GM12878 (cell line): Measurements from ENCODE around the gene GMDS. TPM values are rescaled to one million over a fixed set of nuclear protein-coding genes. Genes with fewer than 3 reads are reported as not detected.

Experiments used
- ATAC-seq: fragments of 200-7000 bp; cut with Tn5 transposase; 3 replicates; pipeline ENCODE4 v1.9.1; 2020; ENCODE audit warnings: mild to moderate bottlenecking, moderate library complexity
- BruUV-seq: library from RNA; stranded (reverse); fragments of 400-500 nt; replicated peaks from 2 replicates; lab custom pipeline; 2021; lab: Mats Ljungman, UMichigan
- CTCF ChIA-PET: fragments of 300-600 bp; sonication (Branson Sonifier 250); formaldehyde crosslinking; extraction: SDS; loops from one replicate; lab custom pipeline; 2021; ENCODE audit warnings: inconsistent platforms; lab: Yijun Ruan, JAX
- POLR2A ChIA-PET: fragments of 350-600 bp; formaldehyde crosslinking; extraction: SDS; loops from one replicate; lab custom pipeline; 2021; ENCODE audit warnings: inconsistent platforms; lab: Charles Lee
- RAD21 ChIA-PET: fragments of 300-600 bp; sonication (Branson Sonifier 250); formaldehyde crosslinking; loops from one replicate; lab custom pipeline; 2023; ENCODE audit warnings: antibody characterized with exemption; ENCODE audit not compliant: unreplicated experiment; lab: Charles Lee
- SMC1A ChIA-PET: fragments of 300-600 bp; sonication (Branson Sonifier 250); formaldehyde crosslinking; loops from one replicate; lab custom pipeline; 2023; ENCODE audit not compliant: unreplicated experiment, uncharacterized antibody; lab: Charles Lee
- DNase-seq: peaks from one replicate; pipeline ENCODE4 v3.0.0-alpha.2; 2011; ENCODE audit warnings: low read depth, low spot score
- FAIRE-seq: peaks from 3 replicates; lab custom pipeline; 2011; peaks lifted over from hg19 to GRCh38; lab: Jason Lieb, UNC
- H2AFZ ChIP-seq: 2 replicates; pipeline ENCODE4 v1.6.0; 2011; ENCODE audit warnings: low read depth, low read length, control low read depth; ENCODE audit not compliant: control insufficient read depth
- H3K27ac ChIP-seq: 2 replicates; pipeline ENCODE4 v1.5.1; 2011; ENCODE audit warnings: control low read depth; ENCODE audit not compliant: control insufficient read depth, insufficient read depth
- H3K27me3 ChIP-seq, 2 experiments: replicated peaks in 1 of 2; 2 replicates each; pipeline versions ENCODE4 v1.6.0 to v1.6.1; 2011; ENCODE audit warnings: low read length in 1 of 2; ENCODE audit not compliant: control insufficient read depth in 2 of 2, insufficient read depth in 2 of 2
- H3K36me3 ChIP-seq, 2 experiments: 2 replicates each; pipeline ENCODE4 v1.5.1; 2011; ENCODE audit warnings: low read length in 1 of 2; ENCODE audit not compliant: control insufficient read depth in 2 of 2, insufficient read depth in 2 of 2
- H3K4me1 ChIP-seq: 2 replicates; pipeline ENCODE4 v1.6.1; 2011; ENCODE audit warnings: mild to moderate bottlenecking, low read length, moderate library complexity, mixed read lengths; ENCODE audit not compliant: control insufficient read depth, insufficient read depth
- H3K4me2 ChIP-seq: 2 replicates; pipeline ENCODE4 v1.6.0; 2011; ENCODE audit warnings: control low read depth; ENCODE audit not compliant: control insufficient read depth, insufficient read depth
- H3K4me3 ChIP-seq: fragments of 200-600 bp; sonication (generic); 2 replicates; pipeline ENCODE4 v1.5.1; 2016
- H3K79me2 ChIP-seq: 2 replicates; pipeline ENCODE4 v1.6.0; 2011; ENCODE audit warnings: low read length; ENCODE audit not compliant: control insufficient read depth, insufficient read depth
- H3K9ac ChIP-seq: 2 replicates; pipeline ENCODE4 v1.8.0; 2011; ENCODE audit warnings: low read length, control low read depth, mixed read lengths; ENCODE audit not compliant: control insufficient read depth, insufficient read depth
- H3K9me3 ChIP-seq: replicated peaks from 3 replicates; pipeline ENCODE4 v1.5.1; 2011; ENCODE audit warnings: mild to moderate bottlenecking, low read length; ENCODE audit not compliant: control insufficient read depth, insufficient read depth
- H4K20me1 ChIP-seq: 2 replicates; pipeline ENCODE4 v1.6.0; 2011; ENCODE audit not compliant: control insufficient read depth, insufficient read depth
- ATF3 ChIP-seq: IDR thresholded peaks from 2 replicates; pipeline ENCODE4 v1.6.1; 2011; ENCODE audit warnings: low read depth, mild to moderate bottlenecking, low read length, moderate library complexity, borderline replicate concordance; ENCODE audit errors: extremely low read depth
- EED ChIP-seq: sonication (generic); IDR thresholded peaks from 2 replicates; pipeline ENCODE4 v1.6.1; 2016; ENCODE audit warnings: antibody characterized with exemption, low read depth
- HDAC6 ChIP-seq: fragments of 200-600 bp; sonication (generic); IDR thresholded peaks from one replicate; pipeline ENCODE4 v1.8.0; 2017; ENCODE audit warnings: antibody characterized with exemption; ENCODE audit not compliant: unreplicated experiment
- WGBS: methylation state at CpG from one replicate; pipeline ENCODE4 v1.1.6; 2016; ENCODE audit warnings: low lambda C conversion rate; ENCODE audit not compliant: insufficient replicate concordance, insufficient coverage; ENCODE audit errors: missing lambda C conversion rate; 5-methylcytosine and 5-hydroxymethylcytosine counted together
- in situ Hi-C: fragments of 300-500 bp; cut with MboI; formaldehyde crosslinking; loops from 9 replicates; pipeline ENCODE4 v1.14.3; 2018; ENCODE audit warnings: mixed read lengths
- intact Hi-C: fragments of 100-400 bp; cut with micrococcal nuclease; formaldehyde crosslinking; loops from one replicate; pipeline ENCODE4 v1.14.2; 2022; ENCODE audit not compliant: unreplicated experiment
- polyA plus RNA-seq, 11 experiments: library from polyadenylated mRNA; depleted of rRNA in 4 of 11; unstranded in 6 of 11; stranded (reverse) in 5 of 11; fragments of >200 nt; fragmentation: Nextera tagmentation in 4 of 11; fragmentation: Illumina TruSeq in 1 of 11; extraction: Ambion mirVana in 4 of 11; extraction: Trizol in 1 of 11; gene quantifications; 1 replicate in 1 of 11; 2 replicates in 10 of 11; pipeline versions ENCODE4 v1.2.1 to v1.2.3, GENCODE V29; 2011 to 2016; ENCODE audit warnings: inconsistent platforms in 2 of 11, missing spikeins in 2 of 11, low read depth in 1 of 11
- total RNA-seq, 4 experiments: library from RNA; depleted of rRNA in 3 of 4; stranded (reverse); fragments of >200 nt in 3 of 4; fragmentation: Illumina TruSeq in 1 of 4; extraction: Trizol in 1 of 4; gene quantifications; 2 replicates each; pipeline versions ENCODE4 v1.2.1 to v1.2.3, GENCODE V29; 2013 to 2021
- TF ChIP-seq, protein P1 (sequence below): fragments of 450-650 bp; IDR thresholded peaks from 2 replicates; pipeline ENCODE4 v1.6.1; 2018; ENCODE audit warnings: borderline replicate concordance, mild to moderate bottlenecking; ENCODE audit not compliant: partially characterized antibody

GMDS gene
- total and polyA plus RNA-seq, 10 of the 15 experiments (the other 5 are each of a cell fraction or from before 2014, with no cell fraction given), result 0.61 to 53.8 (median 29.3) TPM

DNA sequence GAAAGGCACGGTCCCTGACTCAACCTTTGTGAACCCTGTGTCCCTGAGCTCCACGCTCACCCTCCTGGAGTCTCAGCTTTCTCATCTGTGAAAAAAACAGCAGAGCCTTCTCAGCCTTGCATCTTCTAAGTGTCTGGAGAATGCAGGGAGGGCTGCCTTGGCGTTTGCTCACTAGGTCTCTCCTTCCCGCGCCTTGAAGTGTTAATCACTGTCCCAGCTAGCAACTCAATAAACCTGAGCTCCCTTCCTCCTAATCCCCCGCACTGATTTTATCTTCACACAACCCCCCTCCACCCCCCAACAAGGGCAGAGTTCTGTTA lies 670.6 kb downstream of the GMDS start:
- Histone ChIP-seq H2AFZ (no peak overlapping the region), H3K36me3 (no peaks in the 10 kb centered on the region), H3K9me3 (peaks cover 10% of the 10 kb centered on the region; the same call in 2 of the 3 replicates)
- peak; percentile 49 for FAIRE-seq
- ChIA-PET POLR2A (interaction anchor here (0.7 to 2.3 kb wide), 2 partner anchors 21 to 105 kb away, joined by 3 to 12 read pairs; no protein-coding TSS in a partner anchor), RAD21 (interaction anchor here (0.6 to 2.1 kb wide), 10 partner anchors 20 to 1353 kb away, joined by 3 to 14 read pairs (median 3); no protein-coding TSS in a partner anchor)
- TF ChIP-seq EED, result no peak
- no peak for TF ChIP-seq HDAC6
- TF ChIP-seq, protein P1, sequence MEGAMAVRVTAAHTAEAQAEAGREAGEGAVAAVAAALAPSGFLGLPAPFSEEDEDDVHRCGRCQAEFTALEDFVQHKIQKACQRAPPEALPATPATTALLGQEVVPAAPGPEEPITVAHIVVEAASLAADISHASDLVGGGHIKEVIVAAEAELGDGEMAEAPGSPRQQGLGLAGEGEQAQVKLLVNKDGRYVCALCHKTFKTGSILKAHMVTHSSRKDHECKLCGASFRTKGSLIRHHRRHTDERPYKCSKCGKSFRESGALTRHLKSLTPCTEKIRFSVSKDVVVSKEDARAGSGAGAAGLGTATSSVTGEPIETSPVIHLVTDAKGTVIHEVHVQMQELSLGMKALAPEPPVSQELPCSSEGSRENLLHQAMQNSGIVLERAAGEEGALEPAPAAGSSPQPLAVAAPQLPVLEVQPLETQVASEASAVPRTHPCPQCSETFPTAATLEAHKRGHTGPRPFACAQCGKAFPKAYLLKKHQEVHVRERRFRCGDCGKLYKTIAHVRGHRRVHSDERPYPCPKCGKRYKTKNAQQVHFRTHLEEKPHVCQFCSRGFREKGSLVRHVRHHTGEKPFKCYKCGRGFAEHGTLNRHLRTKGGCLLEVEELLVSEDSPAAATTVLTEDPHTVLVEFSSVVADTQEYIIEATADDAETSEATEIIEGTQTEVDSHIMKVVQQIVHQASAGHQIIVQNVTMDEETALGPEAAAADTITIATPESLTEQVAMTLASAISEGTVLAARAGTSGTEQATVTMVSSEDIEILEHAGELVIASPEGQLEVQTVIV, result no peak
- no peak for TF ChIP-seq ATF3
- TF ChIP-seq, all 136 proteins: peak for 0
- 70% methylated on average over 6 of the region's 6 CpGs for WGBS
- H3K4me3 ChIP-seq, result no peak overlapping the region
- DNase-seq (no peak), ATAC-seq (no peak)
- no peak overlapping the region for H3K4me2 ChIP-seq
- in situ Hi-C loops, result loop anchor here (25.0 kb wide), 1 partner anchor 1362 kb away; no protein-coding TSS in a partner anchor
- H3K27ac ChIP-seq, result no peak overlapping the region
- no TSS peak for BruUV-seq
- H3K27me3 ChIP-seq, result peaks cover 0 to 2% of the 10 kb centered on the region in 2 experiments; a peak in 1 of 4 replicates
- intact Hi-C loops, result no loop called here
- H4K20me1 ChIP-seq, result no peaks in the 10 kb centered on the region
- H3K79me2 ChIP-seq, result no peaks in the 10 kb centered on the region
- no peak overlapping the region for H3K9ac ChIP-seq
- peaks cover 22% of the 10 kb centered on the region for H3K4me1 ChIP-seq
- CTCF ChIA-PET, result interaction anchor here (0.9 to 1.8 kb wide), 6 partner anchors 11 to 93 kb away, joined by 3 to 8 read pairs (median 4); no protein-coding TSS in a partner anchor
- SMC1A ChIA-PET, result interaction anchor here (0.7 to 6.0 kb wide), 11 partner anchors 9 to 634 kb away, joined by 3 to 41 read pairs (median 4); no protein-coding TSS in a partner anchor
